A673 (cell line): Measurements from ENCODE around the gene SLC12A2.

Experiments used
- EZH2 ChIP-seq: fragments of 200-600 bp; sonication (generic); IDR thresholded peaks from 2 replicates; pipeline ENCODE4 v1.6.1; 2017; ENCODE audit warnings: borderline replicate concordance, low read depth, mild to moderate bottlenecking, mixed read lengths, antibody characterized with exemption, low read length; ENCODE audit not compliant: poor library complexity, severe bottlenecking
- TF ChIP-seq, protein P1 (sequence below): fragments of 300-800, 200-600 bp; sonication (generic); conservative IDR thresholded peaks from 2 replicates; pipeline ENCODE4 v1.5.1; 2017; ENCODE audit warnings: low read depth, mild to moderate bottlenecking, antibody characterized with exemption, low read length, moderate library complexity, mixed read lengths

DNA sequence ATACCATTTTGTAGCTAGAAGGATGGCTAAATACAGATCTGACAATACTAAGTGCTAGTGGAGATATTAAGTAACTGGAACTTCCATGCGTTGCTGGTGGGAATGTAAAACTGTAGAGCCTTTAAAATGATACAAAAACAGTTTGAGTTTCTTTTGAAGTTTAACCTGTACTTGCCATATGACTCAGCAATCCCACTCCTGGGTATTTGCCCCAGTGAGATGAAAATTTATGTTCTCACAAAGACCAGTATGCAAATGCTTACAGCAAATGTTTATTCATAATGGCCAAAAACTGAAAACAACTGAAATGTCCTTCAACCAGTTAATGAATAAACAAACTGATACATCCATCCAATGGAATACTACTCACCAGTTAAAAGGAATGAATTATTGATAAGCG is 137.3 kb downstream of the SLC12A2 start:
- TF ChIP-seq, protein P1, sequence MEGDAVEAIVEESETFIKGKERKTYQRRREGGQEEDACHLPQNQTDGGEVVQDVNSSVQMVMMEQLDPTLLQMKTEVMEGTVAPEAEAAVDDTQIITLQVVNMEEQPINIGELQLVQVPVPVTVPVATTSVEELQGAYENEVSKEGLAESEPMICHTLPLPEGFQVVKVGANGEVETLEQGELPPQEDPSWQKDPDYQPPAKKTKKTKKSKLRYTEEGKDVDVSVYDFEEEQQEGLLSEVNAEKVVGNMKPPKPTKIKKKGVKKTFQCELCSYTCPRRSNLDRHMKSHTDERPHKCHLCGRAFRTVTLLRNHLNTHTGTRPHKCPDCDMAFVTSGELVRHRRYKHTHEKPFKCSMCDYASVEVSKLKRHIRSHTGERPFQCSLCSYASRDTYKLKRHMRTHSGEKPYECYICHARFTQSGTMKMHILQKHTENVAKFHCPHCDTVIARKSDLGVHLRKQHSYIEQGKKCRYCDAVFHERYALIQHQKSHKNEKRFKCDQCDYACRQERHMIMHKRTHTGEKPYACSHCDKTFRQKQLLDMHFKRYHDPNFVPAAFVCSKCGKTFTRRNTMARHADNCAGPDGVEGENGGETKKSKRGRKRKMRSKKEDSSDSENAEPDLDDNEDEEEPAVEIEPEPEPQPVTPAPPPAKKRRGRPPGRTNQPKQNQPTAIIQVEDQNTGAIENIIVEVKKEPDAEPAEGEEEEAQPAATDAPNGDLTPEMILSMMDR: no peak
- no peak for TF ChIP-seq EZH2
